GM21526 (cell line): ENCODE data around the gene MFSD12.

Experiments used
- ATAC-seq: cut with Tn5 transposase; IDR thresholded peaks from one replicate; pipeline ENCODE4 v1.9.1; 2021; ENCODE audit warnings: moderate library complexity; ENCODE audit not compliant: unreplicated experiment, low FRiP score

The MFSD12 gene

GRCh38 chr19:3563709-3564524 lies 6.5 kb upstream of the MFSD12 start:
- no peak for ATAC-seq

GRCh38 chr19:3556978-3557460 lies 367 bp downstream of the MFSD12 start:
- peak; percentile 33 for ATAC-seq

GRCh38 chr19:3556423-3556977 lies 886 bp downstream of the MFSD12 start:
- no peak for ATAC-seq

DNA sequence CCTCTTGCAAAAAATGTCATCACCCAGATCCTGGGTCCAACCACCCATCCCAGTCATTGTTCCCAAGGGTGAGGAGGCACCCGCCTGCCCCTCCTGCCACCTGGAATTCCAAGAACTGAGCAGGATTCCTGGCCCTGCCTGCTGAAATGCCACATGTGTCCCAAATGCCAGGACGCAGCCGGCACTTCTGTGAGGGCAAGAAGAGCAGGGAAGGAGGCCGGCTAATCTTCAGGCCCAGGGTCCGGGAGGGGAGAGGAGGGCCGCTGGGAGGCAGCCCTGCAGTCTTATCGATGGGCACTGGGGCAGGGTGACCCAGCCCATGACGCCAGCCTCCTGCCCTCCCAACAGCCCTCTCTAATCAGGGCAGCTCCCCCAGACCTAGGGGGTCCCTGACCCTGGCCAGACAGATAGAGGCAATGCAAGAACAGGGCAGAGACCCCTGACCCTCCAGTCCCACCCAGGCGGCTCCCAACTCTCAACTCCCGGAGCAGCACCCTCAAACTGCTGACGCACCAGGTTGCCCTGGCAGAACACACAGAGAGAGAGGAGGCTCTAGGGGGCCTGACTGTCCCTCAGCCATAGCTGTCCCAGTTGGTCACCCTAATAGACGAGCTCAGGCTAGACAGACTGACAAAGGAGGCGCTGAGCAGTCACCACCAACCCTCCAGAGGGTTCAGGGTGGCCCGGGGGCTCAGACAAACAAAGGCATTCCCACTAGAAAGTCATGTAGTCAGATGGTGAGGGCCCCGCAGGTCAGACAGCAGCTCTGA lies 1.5 kb downstream of the MFSD12 start:
- ATAC-seq = no peak

DNA sequence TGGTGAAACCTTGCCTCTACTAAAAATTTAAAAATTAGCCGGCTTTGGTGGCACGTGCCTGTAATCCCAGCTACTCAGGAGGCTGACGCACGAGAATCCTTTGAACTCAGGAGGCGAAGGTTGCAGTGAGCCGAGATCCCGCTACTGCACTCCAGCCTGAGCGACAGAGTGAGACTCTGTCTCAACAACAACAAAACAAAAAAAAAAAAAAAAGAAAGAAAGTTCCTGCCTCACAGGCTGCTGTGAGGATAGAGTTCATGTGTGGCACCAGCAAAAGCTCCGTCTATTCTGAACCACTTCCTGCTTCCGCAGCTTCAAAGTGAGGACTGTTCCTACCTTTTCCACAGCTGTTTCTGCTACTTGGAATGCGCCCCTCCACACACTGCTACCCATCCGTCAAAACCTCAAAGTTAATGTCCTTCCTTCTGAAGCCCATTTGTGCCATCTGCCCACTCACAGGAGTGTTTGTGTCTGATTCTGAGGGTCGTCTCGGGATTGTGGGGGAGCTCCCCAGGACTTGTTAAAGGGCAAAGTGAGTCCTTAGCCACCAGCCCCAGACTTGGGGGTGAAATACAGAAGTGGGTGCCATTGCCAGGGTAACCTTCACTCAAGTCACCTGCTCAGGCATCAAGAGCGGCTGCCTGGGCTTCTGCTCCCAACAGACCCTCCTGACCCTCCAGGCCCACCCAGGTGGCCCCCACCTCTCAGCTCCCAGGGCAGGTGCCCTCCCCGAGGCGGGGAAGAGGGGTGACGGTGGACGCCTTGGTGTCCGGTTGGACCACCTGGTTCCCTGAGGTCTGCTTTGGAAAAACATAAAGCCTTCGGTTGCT lies 2.9 kb downstream of the MFSD12 start:
- no peak for ATAC-seq

GRCh38 chr19:3551792-3552095 lies 5.6 kb downstream of the MFSD12 start:
- ATAC-seq = no peak

DNA sequence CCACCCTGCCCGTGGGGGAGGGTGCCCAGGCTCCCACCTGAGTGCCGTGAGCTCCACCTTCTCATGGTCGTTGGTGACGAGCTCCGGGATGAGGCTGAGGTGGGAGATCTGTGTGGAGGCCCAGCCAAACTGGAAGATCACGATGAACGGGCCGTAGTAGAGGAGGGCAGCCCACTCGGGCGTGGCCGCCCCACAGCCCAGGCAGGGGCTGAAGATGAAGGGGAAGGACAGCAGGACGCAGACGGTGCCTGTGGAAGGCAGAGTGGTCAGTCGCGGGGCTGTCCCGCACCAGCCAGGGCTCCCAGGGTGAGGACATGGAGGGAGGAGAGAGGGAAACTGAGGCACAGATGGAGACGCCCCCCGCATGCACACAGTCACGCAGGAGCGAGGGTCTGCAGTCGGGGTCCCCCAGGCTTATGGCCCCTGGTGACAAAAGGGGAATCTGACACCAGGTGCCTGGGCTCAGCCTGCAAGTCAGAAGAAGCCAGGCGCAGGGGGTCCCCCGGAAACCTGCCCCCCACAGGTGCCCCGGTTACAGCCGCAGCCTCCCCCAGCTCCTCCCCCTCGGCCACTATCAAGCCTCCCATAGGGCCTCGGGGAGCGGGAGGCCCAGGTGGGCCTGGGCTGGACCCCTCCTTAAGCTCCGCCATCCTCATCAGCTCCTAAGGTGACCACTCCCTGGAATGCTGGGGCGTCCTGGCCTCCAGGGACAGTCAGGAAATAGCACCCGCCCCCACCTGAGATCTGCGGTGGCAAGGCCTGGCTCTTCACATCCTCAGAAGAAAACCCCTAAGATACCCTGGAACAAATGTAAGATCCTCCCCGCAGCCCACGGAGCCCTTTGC lies 6.2 kb downstream of the MFSD12 start:
- no peak for ATAC-seq

GRCh38 chr19:3549816-3550215 lies 7.6 kb downstream of the MFSD12 start:
- ATAC-seq = no peak

- no peak for ATAC-seq
Observed at GRCh38 chr19:3548606-3549005, 8.8 kb downstream of the MFSD12 start.

DNA sequence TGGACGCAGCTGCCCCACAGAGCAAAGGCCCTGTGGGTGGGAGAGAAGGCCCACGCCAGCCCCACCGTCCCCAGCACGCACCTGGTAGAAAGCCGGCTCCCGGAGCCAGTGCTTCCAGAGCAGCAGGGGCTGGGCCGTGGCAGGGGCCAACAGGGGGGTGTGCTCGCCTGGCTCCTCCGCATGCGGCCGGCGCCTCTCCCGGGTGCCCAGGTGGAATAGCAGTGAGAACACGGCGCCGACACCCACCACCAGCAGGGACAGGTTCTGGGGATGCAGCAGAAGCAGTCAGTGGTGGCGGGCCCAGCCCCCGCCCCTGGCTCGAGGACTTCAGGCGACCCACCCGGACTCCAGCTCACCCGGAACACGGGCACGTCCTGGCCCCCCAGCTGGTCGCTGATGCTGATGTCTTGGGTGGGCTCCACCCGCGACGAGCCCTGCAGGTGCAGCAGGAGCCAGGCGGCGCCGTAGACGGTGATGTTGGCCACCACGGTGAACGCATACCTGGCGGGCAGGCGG lies 9.6 kb downstream of the MFSD12 start:
- ATAC-seq = no peak

DNA sequence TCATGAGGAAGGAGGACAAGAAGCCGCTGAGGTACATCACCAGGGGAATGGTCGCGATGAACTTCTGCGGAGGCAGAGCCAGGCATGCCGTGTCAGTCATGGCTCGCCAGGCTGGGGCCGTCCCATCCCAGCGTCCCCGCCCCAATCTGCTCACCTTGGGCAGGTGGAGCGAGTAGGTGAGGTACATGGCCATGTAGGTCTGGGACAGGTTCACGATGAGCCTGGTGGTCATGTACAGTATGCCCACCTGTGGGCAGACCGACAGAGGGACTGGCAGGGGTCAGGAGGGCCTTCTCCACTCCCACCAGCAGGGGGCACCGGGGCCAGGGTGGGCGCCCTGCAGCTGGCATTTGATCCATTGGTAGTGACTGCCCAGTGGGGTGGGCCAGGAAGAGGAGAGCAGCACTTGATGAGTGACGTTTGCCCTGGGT lies 10.1 kb downstream of the MFSD12 start:
- ATAC-seq = no peak

DNA sequence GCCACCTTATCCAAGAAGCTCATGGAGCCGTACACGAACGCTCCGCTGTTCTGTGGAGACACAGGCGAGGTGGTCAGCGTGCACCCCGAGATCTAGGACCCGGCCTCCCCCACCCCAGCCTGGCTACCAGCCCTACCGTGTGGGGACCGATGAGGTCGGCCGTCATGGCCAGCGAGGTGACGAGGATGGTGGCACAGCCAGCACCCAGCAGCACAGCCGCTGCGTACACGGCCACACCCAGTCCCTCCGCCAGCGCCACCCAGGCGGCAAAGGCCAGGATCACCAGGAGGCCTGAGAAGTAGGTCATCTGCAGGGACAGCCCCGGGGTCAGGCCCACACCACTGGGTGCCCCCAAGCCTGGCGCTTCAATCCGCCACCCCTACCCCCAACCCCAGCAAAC lies 11.3 kb downstream of the MFSD12 start:
- no peak for ATAC-seq

DNA sequence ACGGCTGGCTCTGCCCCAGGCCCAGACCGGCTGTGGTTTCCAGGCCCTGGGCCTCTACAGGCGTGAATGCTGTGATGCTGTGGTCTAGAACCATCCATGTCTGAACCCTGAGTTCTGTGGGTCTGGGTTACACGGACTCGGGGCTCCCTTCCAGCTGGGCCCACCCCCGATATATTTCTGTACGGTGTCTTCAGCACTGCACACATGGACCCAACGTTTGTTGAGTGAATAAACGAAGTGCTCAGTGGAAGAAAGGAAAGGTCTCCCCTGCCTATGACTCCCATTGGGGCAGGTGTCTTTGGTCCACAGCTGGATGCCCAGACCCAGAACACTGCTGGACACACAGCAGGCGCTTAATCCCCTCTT lies 11.7 kb downstream of the MFSD12 start:
- no peak for ATAC-seq

DNA sequence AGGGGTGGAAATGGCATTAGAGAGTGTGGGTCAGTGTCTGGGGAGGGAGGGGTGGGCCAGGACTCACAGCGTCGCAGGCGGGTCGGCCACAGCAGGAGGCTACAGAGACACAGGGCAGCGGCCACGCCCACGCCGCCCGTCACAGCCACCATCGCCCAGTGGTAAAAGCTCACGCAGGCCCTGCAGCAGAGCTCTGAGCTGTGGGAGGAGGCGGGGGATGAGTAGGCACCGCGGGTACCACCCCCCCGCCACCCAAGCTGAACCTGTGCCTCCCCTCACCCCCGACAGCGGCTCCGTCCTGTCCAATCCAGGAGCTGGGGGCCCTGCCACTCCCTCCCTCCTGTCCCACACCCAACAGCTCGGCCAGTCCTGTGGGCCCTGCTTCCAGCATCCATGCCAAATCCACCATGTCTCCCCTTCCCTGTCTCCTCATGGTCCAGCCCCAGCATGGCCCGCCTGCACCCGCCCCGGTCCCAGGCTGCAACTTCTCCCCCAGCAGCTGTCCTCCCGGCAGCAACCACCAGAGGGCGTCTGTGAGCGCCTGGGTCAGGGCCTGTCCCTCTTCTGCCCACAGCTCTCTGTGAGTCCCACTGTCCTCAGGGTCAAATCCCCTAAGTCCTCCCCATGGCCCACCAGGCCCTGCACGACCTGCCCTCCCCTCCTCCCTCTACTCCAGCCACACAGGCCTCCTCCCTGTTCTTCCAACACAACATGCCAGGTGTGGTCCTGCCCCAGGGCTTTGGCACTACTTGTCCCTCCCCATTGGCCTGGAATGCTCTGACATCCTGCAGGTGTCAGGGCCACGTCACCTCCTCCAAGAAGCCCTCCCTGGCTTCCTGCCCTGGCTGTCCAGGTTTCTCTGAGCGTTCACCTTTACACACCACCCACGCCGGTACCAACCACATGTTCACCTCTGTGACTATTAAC lies 12.4 kb downstream of the MFSD12 start:
- ATAC-seq = no peak

- ATAC-seq = no peak
Observed at GRCh38 chr19:3544058-3544376, 13.4 kb downstream of the MFSD12 start.

DNA sequence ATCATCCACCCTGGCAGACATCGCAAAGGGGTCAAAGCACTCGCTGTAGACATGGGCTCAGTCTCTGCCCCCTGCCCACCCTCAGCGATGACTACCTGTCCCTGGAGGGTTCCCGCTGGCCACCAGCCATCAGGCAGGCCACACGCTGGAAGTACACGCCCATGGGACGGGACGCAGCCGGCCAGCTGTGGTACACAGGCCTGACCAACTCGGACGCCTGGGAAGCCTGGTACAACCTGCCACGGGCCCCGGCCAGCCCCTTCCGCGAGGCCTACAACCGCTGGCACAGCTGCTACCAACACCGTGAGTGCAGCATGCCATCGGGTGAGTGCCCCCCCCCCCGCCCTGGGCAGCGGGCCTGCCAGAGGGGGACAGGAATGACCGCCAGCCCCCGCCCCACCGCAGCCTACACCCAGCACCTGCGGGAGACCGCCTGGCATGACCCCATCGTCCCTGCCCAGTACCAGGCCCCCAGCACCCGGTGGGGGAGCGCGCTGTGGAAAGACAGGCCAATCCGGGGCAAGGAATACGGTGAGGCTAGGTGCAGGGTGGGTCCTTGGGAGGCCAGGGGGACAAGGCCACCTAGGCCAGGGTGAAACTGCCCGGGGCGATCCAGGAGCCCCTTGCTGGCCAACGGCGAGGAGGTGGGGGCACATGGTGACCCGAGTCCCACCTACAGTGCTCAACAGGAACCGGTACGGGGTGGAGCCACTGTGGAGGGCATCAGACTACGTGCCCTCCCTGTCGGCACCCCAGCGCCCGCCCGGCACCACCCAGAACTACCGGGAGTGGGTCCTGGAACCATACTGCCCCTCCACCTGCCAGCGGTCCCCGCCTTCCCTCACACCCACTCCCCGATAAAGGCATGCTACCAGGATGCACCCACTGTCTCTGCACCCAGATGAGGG lies 14.0 kb downstream of the MFSD12 start:
- ATAC-seq = no peak

GRCh38 chr19:3539756-3540118 lies 17.6 kb downstream of the MFSD12 start:
- ATAC-seq = no peak
